ENCODE measurements around the gene PRKD1.
A peak's percentile ranks its signal among the peaks of the same experiment; 100 is the strongest.
"Not testable (repeated sequence)": the region's sequence is repeated elsewhere in the genome, so short reads cannot be mapped to it uniquely, and the experiment has no call there.

PRKD1 gene

DNA sequence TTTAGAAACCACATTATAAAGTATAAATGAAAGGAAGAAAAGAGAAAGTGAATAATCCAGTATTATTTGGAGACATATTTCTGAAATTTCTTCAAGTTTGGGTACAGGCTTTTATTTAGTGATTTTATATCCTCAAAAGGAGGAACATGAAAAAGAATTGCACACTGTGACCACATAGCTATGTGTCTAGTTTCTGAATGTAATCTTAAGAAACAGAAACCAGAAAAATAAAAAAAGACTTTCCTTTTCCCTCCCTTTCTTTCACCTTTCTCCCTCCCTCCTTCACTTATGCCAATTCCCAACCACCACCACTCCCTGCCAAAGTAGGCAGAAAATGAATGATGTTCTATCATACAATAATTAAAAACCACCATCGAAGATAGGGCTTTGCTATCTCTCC lies 189.6 kb downstream of the PRKD1 start:
- DNase-seq, result no peak

DNA sequence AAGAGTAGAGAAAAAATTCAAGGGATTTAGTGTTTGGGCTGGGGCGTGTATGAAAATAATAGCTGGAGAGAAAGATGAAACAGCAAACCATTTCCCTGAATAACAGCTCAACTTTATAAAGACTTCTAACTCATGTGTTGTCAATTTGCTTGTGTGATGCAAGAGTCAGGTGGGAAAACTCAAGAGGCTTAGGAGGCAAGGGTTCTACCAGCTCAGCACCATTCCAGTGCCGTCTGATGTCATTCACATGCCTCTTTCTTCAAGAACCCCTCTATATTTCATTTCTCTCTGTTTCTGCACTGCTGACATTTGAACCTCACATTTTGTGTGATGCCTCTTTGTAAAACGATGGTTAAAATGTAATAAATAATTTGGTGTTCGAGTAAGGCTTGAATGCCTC lies 192.2 kb downstream of the PRKD1 start:
- no peak for DNase-seq

DNA sequence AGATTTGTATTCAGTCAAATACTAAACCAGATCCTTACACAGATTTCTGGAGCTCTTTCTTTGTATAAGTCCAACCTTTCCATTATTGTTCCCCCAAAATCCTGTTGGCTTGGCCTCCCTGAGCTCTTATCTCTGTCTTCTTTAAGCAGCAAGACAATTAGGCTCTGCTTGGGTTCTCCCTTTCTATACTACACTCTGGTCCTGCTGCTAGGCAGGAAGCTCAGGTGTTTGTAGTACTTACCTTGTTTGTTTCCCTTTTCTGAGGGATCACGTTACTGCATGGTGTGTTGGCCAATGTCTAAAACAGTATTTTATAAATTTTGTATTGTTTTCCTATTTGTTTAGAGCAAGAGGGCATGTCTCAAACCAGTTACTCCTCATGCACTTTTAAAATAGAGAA lies 192.9 kb downstream of the PRKD1 start:
- DNase-seq, result no peak

DNA sequence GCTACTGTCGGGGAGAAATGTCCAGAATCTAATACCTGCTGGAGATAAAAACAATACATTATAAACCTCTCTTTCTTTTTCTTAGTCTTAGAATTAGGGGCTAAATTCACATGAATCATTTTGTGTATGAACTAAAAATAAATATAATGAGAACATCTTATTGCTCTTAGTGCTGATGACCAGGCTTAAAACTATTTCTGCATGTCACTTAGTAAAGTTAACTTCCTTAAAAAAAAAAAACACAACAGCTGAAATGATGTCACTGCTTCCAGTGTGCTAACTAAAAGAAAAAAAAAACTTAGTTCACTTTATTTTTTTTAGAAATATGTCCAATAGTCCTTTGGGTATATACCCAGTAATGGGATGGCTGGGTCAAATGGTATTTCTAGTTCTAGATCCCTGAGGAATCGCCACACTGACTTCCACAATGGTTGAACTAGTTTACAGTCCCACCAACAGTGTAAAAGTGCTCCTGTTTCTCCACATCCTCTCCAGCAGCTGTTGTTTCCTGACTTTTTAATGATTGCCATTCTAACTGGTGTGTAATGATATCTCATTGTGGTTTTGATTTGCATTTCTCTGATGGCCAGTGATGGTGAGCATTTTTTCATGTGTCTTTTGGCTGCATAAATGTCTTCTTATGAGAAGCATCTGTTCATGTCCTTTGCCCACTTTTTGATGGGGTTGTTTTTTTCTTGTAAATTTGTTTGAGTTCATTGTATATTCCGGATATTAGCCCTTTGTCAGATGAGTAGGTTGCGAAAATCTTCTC lies 200.9 kb downstream of the PRKD1 start:
- peak in 1 of 2 experiments; percentile 13 for DNase-seq

DNA sequence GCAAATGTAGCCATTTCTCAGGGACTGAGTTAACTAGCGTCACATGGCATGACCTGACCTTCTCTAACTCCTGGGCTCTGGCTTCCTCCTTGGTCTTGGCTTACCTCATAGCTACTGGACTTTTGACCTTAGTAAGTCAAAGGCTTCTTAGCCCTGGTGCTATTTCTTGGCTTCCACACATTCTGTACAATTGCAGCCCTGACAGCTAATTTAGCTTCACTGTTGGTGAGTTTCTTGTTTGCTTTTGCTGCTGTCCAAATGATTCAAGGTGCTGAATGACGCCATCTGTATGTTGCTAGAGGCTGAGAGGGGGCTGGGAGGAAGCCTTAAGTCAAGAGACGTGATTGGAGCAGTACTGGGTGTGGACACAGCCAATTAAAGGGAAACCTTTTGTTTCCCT lies 202.7 kb downstream of the PRKD1 start:
- DNase-seq, result no peak

DNA sequence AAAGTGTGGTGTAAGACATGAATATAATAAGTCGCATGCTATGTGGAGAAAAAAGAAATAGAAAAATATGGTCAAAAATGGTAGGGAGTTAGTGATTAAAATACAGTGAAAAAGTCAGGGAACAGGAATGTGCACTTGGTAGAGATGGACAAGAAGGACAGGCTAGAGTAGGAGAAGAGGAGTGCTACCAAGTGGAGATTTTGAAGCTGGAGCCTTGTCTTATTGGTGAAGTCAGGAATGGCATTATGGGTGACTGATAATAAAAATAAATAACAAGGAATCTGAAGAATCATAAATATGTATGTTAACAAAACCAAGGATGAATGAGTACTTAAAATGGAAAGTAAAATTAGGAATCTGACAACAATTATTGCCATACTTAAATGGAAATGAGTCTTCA lies 204.8 kb downstream of the PRKD1 start:
- no peak for DNase-seq

DNA sequence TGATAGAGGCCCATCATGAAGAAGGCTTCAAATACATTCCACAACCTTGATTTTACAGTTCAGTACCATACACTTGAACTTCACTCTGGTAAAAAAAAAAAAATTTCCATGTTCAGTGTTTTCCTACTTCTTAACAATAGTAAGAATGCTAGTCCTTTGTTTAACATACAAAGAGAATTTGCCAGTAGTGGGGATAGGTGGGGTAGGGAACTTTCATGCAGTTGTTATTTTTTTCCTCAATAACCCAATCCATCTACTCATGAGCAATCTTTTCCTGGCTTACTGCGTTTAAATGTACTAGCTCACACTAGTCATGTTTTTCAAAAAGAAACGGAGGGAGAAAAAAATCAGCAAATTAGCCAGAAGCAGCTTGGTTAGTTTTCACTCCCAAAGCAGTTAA lies 206.1 kb downstream of the PRKD1 start:
- DNase-seq, result no peak

DNA sequence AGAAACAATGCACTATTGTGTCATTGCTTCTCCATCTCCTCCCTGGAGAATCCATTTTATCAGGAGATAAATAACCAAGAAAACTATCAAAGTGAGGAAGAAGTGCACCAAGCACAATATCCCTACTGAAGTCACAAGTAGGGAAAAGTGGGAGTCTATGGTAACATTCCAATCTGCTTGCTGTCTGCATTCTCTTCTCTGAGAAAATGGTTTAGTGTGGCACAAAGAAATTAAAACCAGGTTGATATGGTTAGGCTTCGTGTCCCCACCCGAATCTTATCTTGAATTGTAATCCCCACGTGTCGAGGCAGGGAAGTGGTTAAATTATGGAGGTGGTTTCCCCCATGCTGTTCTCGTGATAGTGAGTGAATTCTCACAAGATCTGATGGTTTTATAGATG lies 209.7 kb downstream of the PRKD1 start:
- no peak for DNase-seq

DNA sequence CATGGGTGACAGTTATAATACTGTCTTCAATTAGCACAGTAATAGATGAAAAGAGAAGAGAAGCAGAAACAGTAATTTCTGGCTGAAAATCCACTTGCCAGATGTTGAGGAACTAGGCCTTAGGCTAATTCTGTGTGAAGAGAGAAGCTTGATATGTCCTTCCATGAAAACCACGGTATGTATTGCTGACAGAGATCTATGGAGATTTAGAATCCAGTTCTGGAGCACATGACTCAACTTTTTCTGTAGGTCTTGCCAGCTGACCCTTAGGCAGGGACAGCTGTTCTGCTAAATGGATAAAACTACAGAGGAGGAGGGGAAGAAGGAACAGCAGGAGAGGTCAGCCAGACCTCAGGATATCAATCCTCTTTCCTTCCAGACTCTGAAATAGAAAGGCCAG lies 211.5 kb downstream of the PRKD1 start:
- DNase-seq, result no peak

DNA sequence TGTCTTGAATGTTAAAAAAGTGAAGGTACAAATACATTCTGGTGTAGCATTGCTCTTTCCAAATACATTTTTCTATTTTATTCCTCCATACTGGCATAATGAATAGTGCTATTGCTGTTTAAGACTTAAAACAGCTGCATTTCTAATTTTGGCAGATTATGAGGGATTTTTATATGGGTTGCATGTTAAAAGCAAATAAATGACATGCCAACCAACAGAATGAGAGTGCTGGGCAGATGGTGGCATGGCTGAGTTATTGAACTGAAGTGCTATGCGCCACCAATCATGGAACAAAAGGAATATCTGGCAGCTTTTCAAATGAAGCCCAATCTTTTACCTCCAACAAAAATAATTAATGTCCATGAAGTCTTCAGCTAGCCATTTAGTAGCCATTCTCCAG lies 215.0 kb downstream of the PRKD1 start:
- DNase-seq, result no peak

DNA sequence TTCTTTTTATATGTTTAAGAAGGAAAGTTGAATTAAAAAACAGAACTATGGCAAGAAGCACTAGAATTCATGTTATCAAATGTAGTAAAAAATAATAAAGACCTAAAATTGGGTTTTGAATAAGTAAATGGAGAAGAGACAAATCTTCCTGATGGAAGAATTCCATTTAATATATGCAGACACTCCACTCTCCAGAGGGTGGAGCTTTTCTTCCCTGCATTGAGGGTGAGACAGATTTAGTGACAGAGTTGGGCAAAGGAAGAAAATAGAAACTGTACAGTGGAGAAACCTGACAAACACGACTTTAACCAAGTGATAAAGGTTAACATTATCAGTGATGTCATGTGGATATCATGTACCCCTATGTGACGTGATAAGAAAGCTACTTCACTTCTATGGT lies 217.6 kb downstream of the PRKD1 start:
- no peak for DNase-seq

DNA sequence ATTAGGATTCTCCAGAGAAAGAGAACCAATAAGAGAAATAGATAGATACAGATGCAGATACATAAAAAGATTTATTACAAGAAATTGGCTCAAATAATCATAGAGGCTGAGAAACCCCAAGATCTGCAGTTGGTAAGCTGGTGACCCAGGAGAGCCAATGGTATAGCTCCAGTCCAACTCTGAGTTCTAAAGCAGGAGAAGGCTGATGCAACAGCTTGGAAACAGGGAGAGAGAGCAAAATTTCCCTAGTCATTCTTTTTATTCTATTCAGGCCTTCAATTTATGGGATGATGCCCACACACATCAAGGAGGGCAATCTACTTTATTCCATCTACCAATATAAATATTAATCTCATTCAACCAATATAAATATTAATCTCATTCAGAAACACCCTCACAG lies 218.2 kb downstream of the PRKD1 start:
- DNase-seq, result no peak

DNA sequence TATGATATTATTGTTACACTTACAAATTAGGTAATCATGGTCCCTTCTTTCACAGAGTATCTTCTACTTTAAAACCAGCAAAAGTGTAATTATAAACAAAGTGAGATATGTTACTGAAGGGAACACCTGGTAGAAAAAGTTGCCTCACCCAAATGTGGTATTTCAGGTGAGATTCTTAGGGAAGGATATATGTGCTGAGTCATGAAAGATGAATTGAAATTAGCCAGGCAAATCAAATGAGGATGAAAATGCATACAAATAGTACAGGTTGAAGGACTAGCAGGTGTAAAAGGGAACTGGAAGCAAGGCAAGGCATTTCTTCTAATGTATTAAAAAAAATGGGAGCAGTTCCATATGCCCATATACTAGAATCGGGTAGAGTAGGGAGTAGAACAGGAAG lies 220.9 kb downstream of the PRKD1 start:
- peak in 1 of 2 experiments; percentile 10 for DNase-seq

DNA sequence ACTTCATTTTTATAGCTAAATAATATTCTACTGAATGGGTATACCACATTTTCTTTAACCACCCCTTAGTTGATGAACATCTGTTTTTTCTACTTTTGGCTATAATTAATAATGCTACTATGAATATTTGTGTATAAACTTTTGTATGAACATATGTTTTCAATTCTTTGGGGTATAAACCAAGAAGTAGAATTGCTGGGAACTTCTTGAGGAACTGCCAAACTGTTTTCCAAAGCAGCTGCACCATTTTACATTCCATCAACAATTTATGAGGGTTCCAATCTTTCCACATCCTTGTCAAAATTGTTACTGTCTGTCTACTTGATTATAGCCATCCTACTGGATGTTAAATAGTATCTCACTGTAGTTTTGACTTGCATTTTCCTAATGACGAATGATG lies 221.8 kb downstream of the PRKD1 start:
- no peak for DNase-seq

DNA sequence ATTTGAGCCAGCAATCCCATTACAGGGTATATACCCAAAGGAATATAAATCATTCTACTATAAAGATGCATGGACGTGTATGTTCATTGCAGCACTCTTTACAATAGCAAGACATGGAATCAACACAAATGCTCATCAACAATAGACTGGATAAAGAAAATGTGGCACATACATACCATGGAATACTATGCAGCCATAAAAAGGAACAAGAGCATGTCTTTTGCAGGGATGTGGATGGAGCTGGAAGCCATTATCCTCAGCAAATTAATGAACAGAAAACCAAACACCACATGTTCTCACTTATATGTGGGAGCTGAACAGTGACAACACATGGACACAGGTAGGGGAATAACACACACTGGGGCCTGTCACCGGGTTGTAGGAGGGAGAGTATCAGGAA lies 238.1 kb downstream of the PRKD1 start:
- not testable (repeated sequence) for DNase-seq

DNA sequence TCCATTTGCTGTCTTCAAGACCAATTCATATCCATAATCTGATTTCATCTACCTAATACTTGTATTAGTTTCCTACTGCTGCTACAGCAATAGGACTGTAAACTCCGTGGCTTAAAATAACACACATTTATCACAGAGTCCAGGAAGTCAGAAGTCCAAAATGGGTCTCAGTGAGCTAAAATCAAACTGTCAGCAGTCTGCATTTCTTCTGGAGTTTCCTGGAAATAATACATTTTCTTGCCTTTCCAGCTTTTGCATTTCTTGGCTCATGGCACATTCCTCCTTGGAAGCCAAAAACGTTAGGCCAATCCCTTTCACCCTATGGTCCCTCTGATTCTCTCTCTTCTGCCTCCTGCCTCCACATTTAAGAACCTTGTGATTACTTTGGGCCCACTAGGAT lies 239.8 kb downstream of the PRKD1 start:
- no peak for DNase-seq

DNA sequence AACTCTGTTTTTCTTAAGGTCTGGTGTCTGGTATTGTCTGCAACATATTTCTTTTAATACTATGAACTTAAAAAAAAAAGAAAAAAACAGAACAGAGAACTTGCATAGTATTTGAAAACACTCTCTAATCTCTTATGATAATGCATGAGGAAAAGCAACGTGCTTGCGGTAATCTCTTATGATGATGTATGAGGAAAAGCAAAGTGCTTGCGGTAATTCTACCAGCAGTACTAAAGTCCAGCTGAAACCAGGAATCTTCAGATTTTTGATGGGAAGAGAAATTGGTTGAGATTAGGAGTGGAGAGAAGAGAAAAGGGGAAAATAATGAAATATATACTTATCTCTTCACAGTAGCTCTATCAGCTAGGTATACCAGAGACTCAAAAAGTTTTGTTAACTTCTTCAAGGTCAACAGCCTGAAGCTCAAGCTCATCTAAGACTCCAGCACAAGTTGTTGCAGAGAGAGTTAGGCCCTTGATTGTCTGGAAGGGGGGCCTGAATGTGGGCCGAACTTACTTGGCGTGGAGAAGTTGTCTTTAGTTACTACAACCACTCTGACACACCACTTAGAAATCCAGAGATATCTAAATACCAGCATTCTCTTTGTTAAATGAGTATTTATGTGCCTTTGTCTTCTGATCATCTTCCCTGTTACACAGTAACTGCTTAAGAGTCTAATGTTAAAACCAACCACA lies 240.4 kb downstream of the PRKD1 start:
- no peak for DNase-seq

DNA sequence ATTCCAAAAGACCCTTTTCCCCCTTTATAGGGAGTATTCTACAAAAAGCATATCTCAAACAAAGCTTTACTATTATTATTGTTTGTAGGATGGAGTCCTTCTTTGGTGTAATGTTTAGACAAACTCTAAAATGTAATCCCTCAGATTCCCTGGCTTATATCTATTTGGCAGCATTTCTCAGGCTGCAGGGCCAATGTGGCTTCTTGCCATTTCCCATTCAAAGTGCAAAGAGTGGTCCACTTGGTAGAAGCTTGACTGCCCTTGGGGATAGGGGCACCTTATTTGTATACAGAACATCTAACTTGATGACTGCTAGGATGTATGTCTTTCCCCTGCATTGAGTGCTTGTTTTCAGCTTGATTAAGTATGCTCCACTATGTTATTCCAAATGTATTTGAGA lies 242.7 kb downstream of the PRKD1 start:
- no peak for DNase-seq

DNA sequence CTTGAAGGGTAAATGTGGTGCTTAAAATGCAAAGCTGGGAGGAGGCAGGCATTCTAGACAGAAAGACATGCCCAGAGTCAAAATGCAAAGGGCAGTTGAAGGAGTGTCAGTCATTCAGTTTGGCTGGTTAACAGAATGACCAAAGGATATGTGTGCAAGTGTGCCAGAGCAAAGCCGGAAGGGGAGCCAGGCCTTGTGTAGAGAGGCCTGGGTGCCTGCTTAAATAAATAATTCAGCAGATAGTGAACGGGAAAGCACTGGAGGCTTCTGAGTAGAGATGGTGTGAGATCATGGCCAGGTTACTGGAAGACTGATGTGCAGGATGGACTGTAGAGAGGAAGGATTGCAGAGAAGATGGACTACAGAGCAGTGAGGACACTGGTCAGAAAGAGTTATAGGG lies 244.9 kb downstream of the PRKD1 start:
- DNase-seq, result no peak

DNA sequence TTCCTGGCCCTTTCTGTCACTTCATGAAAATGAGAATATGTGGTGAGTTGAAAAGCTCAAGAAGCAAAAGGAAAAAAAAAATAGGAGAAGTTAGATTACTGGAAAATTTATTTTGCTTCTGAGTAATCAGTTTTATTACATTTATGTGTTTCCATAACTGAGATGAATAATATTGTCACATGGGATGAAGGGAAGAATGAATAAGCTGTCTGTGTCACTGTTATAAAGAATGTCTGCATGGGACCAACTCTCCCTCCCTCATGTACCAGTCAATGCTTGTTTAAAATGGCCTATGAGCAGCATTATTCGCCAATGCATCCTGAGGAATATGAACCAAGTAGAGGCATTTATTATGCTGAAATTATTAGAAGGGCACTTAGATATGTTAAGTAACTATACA lies 246.3 kb downstream of the PRKD1 start:
- no peak for DNase-seq

DNA sequence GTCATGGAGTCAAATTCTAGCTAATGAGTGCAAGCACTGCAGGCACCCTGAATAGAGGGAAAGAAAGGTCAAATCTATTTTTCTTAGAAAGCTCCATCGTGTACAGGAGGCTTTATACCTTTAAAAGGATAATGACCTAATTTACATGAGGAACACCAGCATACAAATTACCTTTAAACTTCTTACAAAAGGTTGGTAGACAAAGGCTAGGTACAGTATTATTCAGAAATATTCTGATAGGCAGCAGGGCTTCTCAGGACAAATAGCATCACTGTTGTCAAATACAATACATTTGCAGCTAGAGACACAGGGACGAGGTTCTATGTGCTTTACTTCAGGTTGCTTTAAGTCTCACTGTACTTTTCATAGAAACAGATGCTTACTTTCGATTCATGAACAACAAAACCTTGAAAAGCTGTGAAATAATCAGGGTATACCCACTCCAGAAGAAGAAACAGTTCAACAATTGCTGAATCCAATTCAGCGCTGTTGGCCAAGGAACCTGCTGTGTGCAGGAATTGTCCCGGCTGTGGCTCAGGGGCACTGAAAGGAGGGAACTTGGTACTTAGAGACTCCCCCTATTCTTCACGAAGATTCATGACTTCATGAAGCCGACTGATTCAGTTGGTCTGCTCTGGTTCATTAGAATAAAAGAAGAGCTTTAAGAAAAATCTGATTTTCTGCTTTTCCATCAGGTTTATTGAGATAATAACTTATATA lies 252.9 kb downstream of the PRKD1 start:
- DNase-seq, result no peak

DNA sequence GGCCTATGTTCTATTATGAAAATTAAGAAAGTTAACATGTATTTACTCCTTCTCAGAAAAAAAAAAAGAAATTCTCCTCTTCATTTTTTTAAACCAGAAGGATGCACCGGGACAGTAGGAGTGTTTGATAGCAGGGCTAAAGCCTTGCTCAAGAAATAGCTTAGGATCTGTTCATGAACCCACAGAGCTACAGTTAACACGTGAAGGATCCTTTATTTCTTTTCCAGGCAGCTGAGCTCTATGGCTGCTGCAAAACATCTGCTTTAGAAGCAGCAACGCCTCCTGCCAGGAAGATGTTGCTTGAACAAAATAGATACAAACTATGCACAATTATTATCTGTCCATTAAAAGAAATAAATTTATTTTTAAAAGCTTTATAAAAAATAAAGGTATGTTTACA lies 254.8 kb downstream of the PRKD1 start:
- no peak for DNase-seq

DNA sequence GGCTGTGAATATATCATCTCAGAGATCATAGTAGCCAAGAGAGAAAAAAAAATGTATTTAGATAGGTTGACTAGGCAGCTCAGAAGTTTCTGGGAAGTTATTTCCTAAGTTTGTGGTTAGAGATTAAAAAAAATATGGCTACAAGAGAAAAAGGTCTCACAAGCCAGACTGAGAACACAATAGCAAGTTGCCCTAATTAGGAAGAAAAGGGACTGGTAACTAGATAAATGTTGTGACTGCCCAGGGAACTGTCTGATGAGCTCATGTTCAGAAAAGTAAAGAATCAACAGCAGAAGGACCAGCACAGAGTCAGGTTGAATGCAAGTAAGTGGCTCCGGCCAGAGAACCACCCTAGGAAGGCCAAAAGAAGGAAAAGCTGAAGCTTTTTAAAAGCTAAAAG lies 256.6 kb downstream of the PRKD1 start:
- DNase-seq, result no peak

DNA sequence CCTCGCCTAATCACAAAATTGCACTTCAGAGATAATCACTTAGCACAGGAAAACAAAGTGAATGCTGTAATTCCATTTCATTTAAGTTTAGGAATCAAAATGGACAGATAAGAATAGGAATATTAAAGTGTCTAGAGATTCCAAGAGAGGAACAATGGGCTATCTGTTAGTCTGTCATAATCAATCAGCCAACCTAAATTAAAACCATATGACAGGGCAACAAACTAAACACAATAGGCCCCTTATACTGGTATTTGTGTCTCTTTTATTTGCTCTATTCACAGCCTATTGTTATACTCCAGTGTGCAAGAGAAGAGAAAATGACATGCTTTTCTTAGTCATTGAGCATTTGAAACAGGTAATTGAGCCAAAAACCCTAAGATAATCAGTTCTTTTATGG lies 259.4 kb downstream of the PRKD1 start:
- DNase-seq, result peak in 1 of 2 experiments; percentile 20
